Measurements from ENCODE around the gene FANCC. TPM values are rescaled to one million over a fixed set of nuclear protein-coding genes. Genes with fewer than 3 reads are reported as not detected.

The FANCC gene
- polyA plus RNA-seq, 1 of the 3 experiments (the other 2 are of a cell fraction), result 3.5 TPM

GRCh38 chr9:95280745-95281144 lies 36.8 kb downstream of the FANCC start:
- Histone ChIP-seq H3K9me2 (no peaks in the 10 kb centered on the region), H4K20me1 (ENCODE audit: insufficient read depth) (no peaks in the 10 kb centered on the region), H3F3A (replicated peaks; ENCODE audit: insufficient read depth) (no peaks in the 10 kb centered on the region), H3K27me3 (ENCODE audit: insufficient read depth) (no peaks in the 10 kb centered on the region), H3K4me1 (ENCODE audit: control insufficient read depth in 1 of 2, insufficient read depth in 2 of 2, low read depth in 1 of 2, low read length in 1 of 2) (no peaks in the 10 kb centered on the region), H3K79me2 (ENCODE audit: insufficient read depth) (no peaks in the 10 kb centered on the region), H3K9ac (no peak overlapping the region), H3K4me2 (no peak overlapping the region), H3K27ac (ENCODE audit: low read depth in 2 of 2, low read length in 1 of 2) (no peak overlapping the region), H3K4me3 (ENCODE audit: low read depth in 2 of 2, low read length in 1 of 2) (no peak overlapping the region), H3K9me3 (0 out of 2 replicates have a peak, but pooled peaks cover 8% of the 10 kb centered on the region), H3K36me3 (replicated peaks in 1 of 2; ENCODE audit: control insufficient read depth in 1 of 2, insufficient read depth in 2 of 2, low read length in 1 of 2) (no peaks in the 10 kb centered on the region), H2AFZ (ENCODE audit: low read depth) (no peak overlapping the region)
- CTCF ChIA-PET, result interaction anchor here (1.2 to 1.6 kb wide), 2 partner anchors 12 to 942 kb away, joined by 3 to 6 read pairs; no protein-coding TSS in a partner anchor
- TF ChIP-seq PBX3 (IDR thresholded peaks at IDR 0.05), result no peak
- no peak for TF ChIP-seq TAF1 (IDR thresholded peaks at IDR 0.05; ENCODE audit: borderline replicate concordance, low read depth, low read length)
- TF ChIP-seq EP300 (IDR thresholded peaks at IDR 0.05; ENCODE audit: borderline replicate concordance in 1 of 2, low read depth in 1 of 2, low read length in 1 of 2), result no peak
- TF ChIP-seq REST (IDR thresholded peaks at IDR 0.05; ENCODE audit: low read depth, low read length), result no peak
- TF ChIP-seq NRF1 (IDR thresholded peaks at IDR 0.05; ENCODE audit: low read depth, low read length), result no peak
- no peak for TF ChIP-seq NFIC (IDR thresholded peaks at IDR 0.05; ENCODE audit: borderline replicate concordance)
- TF ChIP-seq TEAD4 (IDR thresholded peaks at IDR 0.05; ENCODE audit: borderline replicate concordance, insufficient read depth), result no peak
- TF ChIP-seq RAD21 (IDR thresholded peaks at IDR 0.05; ENCODE audit: low read length), result no peak
- no peak for TF ChIP-seq POLR2AphosphoS5 (IDR thresholded peaks at IDR 0.05; ENCODE audit: low read depth, low read length)
- no peak for TF ChIP-seq ZBTB33 (IDR thresholded peaks at IDR 0.05; ENCODE audit: borderline replicate concordance, low read depth)
- TF ChIP-seq SMC3 (IDR thresholded peaks at IDR 0.05; ENCODE audit: low read depth, low read length), result no peak
- no peak for DNase-seq
- 100% methylated on average over 1 of the region's 1 CpG for WGBS (ENCODE audit: low lambda C conversion rate)
- POLR2A ChIA-PET, result interaction anchor here (1.1 kb wide), 1 partner anchor 17 kb away, joined by 3 read pairs; no protein-coding TSS in a partner anchor
